ENCODE data around the gene CILP.

CILP gene

GRCh38 chr15:65214010-65214409 lies 2.7 kb upstream of the CILP start:
- Histone ChIP-seq H3K9me3 (ENCODE audit: control extremely low read depth in 1 of 5, control insufficient read depth in 4 of 5, insufficient read depth in 2 of 5, low read depth in 1 of 5, low read length in 4 of 5) (no peaks in the 10 kb centered on the region), H3K36me3 (ENCODE audit: control insufficient read depth in 4 of 4, insufficient read depth in 4 of 4, low read length in 3 of 4) (no peaks in the 10 kb centered on the region), H3K4me1 (ENCODE audit: control extremely low read depth in 1 of 4, control insufficient read depth in 4 of 4, insufficient read depth in 4 of 4, low read length in 3 of 4) (peaks cover 0 to 14% (median 6%) of the 10 kb centered on the region in 4 experiments), H3K27ac (ENCODE audit: insufficient read depth in 1 of 2, low read depth in 1 of 2, low read length in 2 of 2, poor library complexity in 1 of 2, severe bottlenecking in 2 of 2) (no peak overlapping the region), H3K4me3 (ENCODE audit: control insufficient read depth in 1 of 7, extremely low read depth in 1 of 7, insufficient read depth in 4 of 7, low read depth in 2 of 7, low read length in 6 of 7) (no peak overlapping the region), H3K27me3 (replicated peaks in 2 of 5; ENCODE audit: control insufficient read depth in 4 of 5, insufficient read depth in 5 of 5, low read length in 4 of 5) (no peaks in the 10 kb centered on the region)
- CTCF ChIA-PET, result interaction anchor here (0.6 to 2.6 kb wide), 2 partner anchors 57 to 137 kb away, joined by 3 to 17 read pairs; no protein-coding TSS in a partner anchor
- WGBS (ENCODE audit: insufficient coverage), result 91% methylated on average over 3 of the region's 4 CpGs
- DNase-seq, result no peak
- POLR2A ChIA-PET, result no interaction called here

- CTCF ChIA-PET, result interaction anchor here (0.7 to 2.6 kb wide), 2 partner anchors 11 to 57 kb away, joined by 3 to 17 read pairs; no protein-coding TSS in a partner anchor
- 100% methylated on average over 2 of the region's 2 CpGs for WGBS (ENCODE audit: insufficient coverage)
These were observed 2.0 kb upstream of the CILP start for GRCh38 chr15:65213241-65213640.

GRCh38 chr15:65212097-65212496 lies 824 bp upstream of the CILP start:
- DNase-seq, result peak; percentile 51 to 78 (median 76)
- H3K4me3 ChIP-seq (ENCODE audit: control insufficient read depth in 1 of 7, extremely low read depth in 1 of 7, insufficient read depth in 4 of 7, low read depth in 2 of 7, low read length in 6 of 7), result no peak overlapping the region
- CTCF ChIA-PET, result interaction anchor here (0.8 to 2.6 kb wide), 11 partner anchors 10 to 87 kb away, joined by 3 to 13 read pairs (median 4); no protein-coding TSS in a partner anchor
- POLR2A ChIA-PET, result interaction anchor here (0.6 kb wide), 1 partner anchor 34 kb away, joined by 3 read pairs; no protein-coding TSS in a partner anchor
- 87% methylated on average over 4 of the region's 5 CpGs for WGBS (ENCODE audit: insufficient coverage)
- no peak overlapping the region for H3K27ac ChIP-seq (ENCODE audit: insufficient read depth in 1 of 2, low read depth in 1 of 2, low read length in 2 of 2, poor library complexity in 1 of 2, severe bottlenecking in 2 of 2)
- no peaks in the 10 kb centered on the region for H3K27me3 ChIP-seq (replicated peaks in 2 of 5; ENCODE audit: control insufficient read depth in 4 of 5, insufficient read depth in 5 of 5, low read length in 4 of 5)
- H3K36me3 ChIP-seq (ENCODE audit: control insufficient read depth in 4 of 4, insufficient read depth in 4 of 4, low read length in 3 of 4), result no peaks in the 10 kb centered on the region
- H3K9me3 ChIP-seq (ENCODE audit: control extremely low read depth in 1 of 5, control insufficient read depth in 4 of 5, insufficient read depth in 2 of 5, low read depth in 1 of 5, low read length in 4 of 5), result no peaks in the 10 kb centered on the region
- H3K4me1 ChIP-seq (ENCODE audit: control extremely low read depth in 1 of 4, control insufficient read depth in 4 of 4, insufficient read depth in 4 of 4, low read length in 3 of 4), result peaks cover 0 to 14% (median 4%) of the 10 kb centered on the region in 4 experiments

More at GRCh38 chr15:65213241-65213640, 2.0 kb upstream of the CILP start:
- H3K27me3 ChIP-seq (replicated peaks in 2 of 5; ENCODE audit: control insufficient read depth in 4 of 5, insufficient read depth in 5 of 5, low read length in 4 of 5), result no peaks in the 10 kb centered on the region
- no peaks in the 10 kb centered on the region for H3K36me3 ChIP-seq (ENCODE audit: control insufficient read depth in 4 of 4, insufficient read depth in 4 of 4, low read length in 3 of 4)
- no peak overlapping the region for H3K27ac ChIP-seq (ENCODE audit: insufficient read depth in 1 of 2, low read depth in 1 of 2, low read length in 2 of 2, poor library complexity in 1 of 2, severe bottlenecking in 2 of 2)
- no peak overlapping the region for H3K4me3 ChIP-seq (ENCODE audit: control insufficient read depth in 1 of 7, extremely low read depth in 1 of 7, insufficient read depth in 4 of 7, low read depth in 2 of 7, low read length in 6 of 7)
- POLR2A ChIA-PET, result no interaction called here
- no peaks in the 10 kb centered on the region for H3K9me3 ChIP-seq (ENCODE audit: control extremely low read depth in 1 of 5, control insufficient read depth in 4 of 5, insufficient read depth in 2 of 5, low read depth in 1 of 5, low read length in 4 of 5)
- peaks cover 0 to 14% (median 6%) of the 10 kb centered on the region in 4 experiments for H3K4me1 ChIP-seq (ENCODE audit: control extremely low read depth in 1 of 4, control insufficient read depth in 4 of 4, insufficient read depth in 4 of 4, low read length in 3 of 4)
- DNase-seq, result no peak

GRCh38 chr15:65211482-65211982 lies 259 bp upstream of the CILP start:
- Histone ChIP-seq H3K27me3 (replicated peaks in 2 of 5; ENCODE audit: control insufficient read depth in 4 of 5, insufficient read depth in 5 of 5, low read length in 4 of 5) (no peaks in the 10 kb centered on the region), H3K36me3 (ENCODE audit: control insufficient read depth in 4 of 4, insufficient read depth in 4 of 4, low read length in 3 of 4) (no peaks in the 10 kb centered on the region), H3K27ac (ENCODE audit: insufficient read depth in 1 of 2, low read depth in 1 of 2, low read length in 2 of 2, poor library complexity in 1 of 2, severe bottlenecking in 2 of 2) (no peak overlapping the region), H3K4me1 (ENCODE audit: control extremely low read depth in 1 of 4, control insufficient read depth in 4 of 4, insufficient read depth in 4 of 4, low read length in 3 of 4) (peaks cover 0 to 14% (median 4%) of the 10 kb centered on the region in 4 experiments), H3K9me3 (ENCODE audit: control extremely low read depth in 1 of 5, control insufficient read depth in 4 of 5, insufficient read depth in 2 of 5, low read depth in 1 of 5, low read length in 4 of 5) (no peaks in the 10 kb centered on the region), H3K4me3 (ENCODE audit: control insufficient read depth in 1 of 7, extremely low read depth in 1 of 7, insufficient read depth in 4 of 7, low read depth in 2 of 7, low read length in 6 of 7) (no peak overlapping the region)
- 61% methylated on average over 6 of the region's 6 CpGs for WGBS (ENCODE audit: insufficient coverage)
- CTCF ChIA-PET, result interaction anchor here (0.8 to 2.6 kb wide), 12 partner anchors 10 to 88 kb away, joined by 3 to 13 read pairs (median 4); no protein-coding TSS in a partner anchor
- peak in 2 of 3 donors; percentile 29 to 33 for DNase-seq
- POLR2A ChIA-PET, result interaction anchor here (0.6 kb wide), 1 partner anchor 33 kb away, joined by 3 read pairs; no protein-coding TSS in a partner anchor

DNA sequence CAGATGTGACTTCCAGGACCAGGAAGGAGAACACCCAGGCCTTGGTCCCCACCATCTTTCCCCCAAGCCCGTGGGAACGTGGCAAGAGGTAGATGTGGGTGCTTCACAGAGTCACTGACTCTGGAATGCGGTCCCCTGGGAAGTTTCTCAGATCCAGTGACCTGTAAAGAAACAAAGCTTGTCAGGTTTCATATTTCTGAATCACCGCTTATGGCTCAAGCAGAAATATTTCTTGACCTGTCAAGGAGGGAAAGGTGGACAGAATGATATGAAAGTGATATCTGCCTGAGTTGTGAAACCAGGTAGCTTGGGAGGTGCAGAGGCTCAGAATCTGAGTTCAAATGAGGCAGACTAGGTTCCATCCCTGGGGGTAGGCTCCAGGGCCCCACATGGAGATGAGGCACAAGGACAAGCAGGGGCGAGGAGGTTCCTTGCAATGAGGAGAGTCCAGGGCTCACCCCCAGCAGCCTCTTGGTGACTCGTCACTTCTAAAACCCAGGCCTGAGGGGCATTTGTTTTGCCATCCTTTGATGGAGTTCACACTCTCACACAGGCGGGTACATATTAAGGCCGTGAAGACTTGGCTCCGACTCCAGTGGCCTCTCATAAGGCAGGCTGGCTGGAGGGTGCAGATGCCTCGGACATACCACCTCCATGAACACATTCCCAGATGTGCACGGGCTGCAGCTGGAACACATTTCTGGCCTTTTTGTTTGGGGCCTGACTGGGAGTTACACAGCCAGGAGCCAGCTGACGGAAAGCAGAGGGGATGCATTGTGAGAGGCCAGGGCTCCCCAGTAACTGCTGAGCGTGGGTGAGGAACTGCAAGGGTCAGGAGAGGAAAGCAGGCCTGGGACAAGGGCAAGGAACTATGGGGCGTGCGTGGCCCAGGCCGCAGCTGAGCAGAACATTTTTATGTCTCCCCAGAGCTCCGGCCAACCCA lies 1.3 kb downstream of the CILP start:
- Histone ChIP-seq H3K36me3 (ENCODE audit: control insufficient read depth in 4 of 4, insufficient read depth in 4 of 4, low read length in 3 of 4) (no peaks in the 10 kb centered on the region), H3K27me3 (replicated peaks in 2 of 5; ENCODE audit: control insufficient read depth in 4 of 5, insufficient read depth in 5 of 5, low read length in 4 of 5) (no peaks in the 10 kb centered on the region), H3K27ac (ENCODE audit: insufficient read depth in 1 of 2, low read depth in 1 of 2, low read length in 2 of 2, poor library complexity in 1 of 2, severe bottlenecking in 2 of 2) (no peak overlapping the region), H3K4me1 (ENCODE audit: control extremely low read depth in 1 of 4, control insufficient read depth in 4 of 4, insufficient read depth in 4 of 4, low read length in 3 of 4) (peaks cover 0 to 14% (median 4%) of the 10 kb centered on the region in 4 experiments), H3K9me3 (ENCODE audit: control extremely low read depth in 1 of 5, control insufficient read depth in 4 of 5, insufficient read depth in 2 of 5, low read depth in 1 of 5, low read length in 4 of 5) (no peaks in the 10 kb centered on the region), H3K4me3 (ENCODE audit: control insufficient read depth in 1 of 7, extremely low read depth in 1 of 7, insufficient read depth in 4 of 7, low read depth in 2 of 7, low read length in 6 of 7) (no peak overlapping the region)
- no peak for DNase-seq
- WGBS (ENCODE audit: insufficient coverage), result 86% methylated on average over 15 of the region's 17 CpGs
- CTCF ChIA-PET, result interaction anchor here (0.8 to 2.9 kb wide), 4 partner anchors 8 to 162 kb away, joined by 3 to 10 read pairs (median 6); no protein-coding TSS in a partner anchor
- POLR2A ChIA-PET, result interaction anchor here (0.5 kb wide), 1 partner anchor 14 kb away, joined by 4 read pairs; no protein-coding TSS in a partner anchor

GRCh38 chr15:65208647-65209046 lies 2.6 kb downstream of the CILP start:
- Histone ChIP-seq H3K4me3 (ENCODE audit: control insufficient read depth in 1 of 7, extremely low read depth in 1 of 7, insufficient read depth in 4 of 7, low read depth in 2 of 7, low read length in 6 of 7) (no peak overlapping the region), H3K9me3 (ENCODE audit: control extremely low read depth in 1 of 5, control insufficient read depth in 4 of 5, insufficient read depth in 2 of 5, low read depth in 1 of 5, low read length in 4 of 5) (no peaks in the 10 kb centered on the region), H3K4me1 (ENCODE audit: control extremely low read depth in 1 of 4, control insufficient read depth in 4 of 4, insufficient read depth in 4 of 4, low read length in 3 of 4) (peaks cover 0 to 14% (median 4%) of the 10 kb centered on the region in 4 experiments), H3K27me3 (replicated peaks in 2 of 5; ENCODE audit: control insufficient read depth in 4 of 5, insufficient read depth in 5 of 5, low read length in 4 of 5) (no peaks in the 10 kb centered on the region), H3K27ac (ENCODE audit: insufficient read depth in 1 of 2, low read depth in 1 of 2, low read length in 2 of 2, poor library complexity in 1 of 2, severe bottlenecking in 2 of 2) (no peak overlapping the region), H3K36me3 (ENCODE audit: control insufficient read depth in 4 of 4, insufficient read depth in 4 of 4, low read length in 3 of 4) (no peaks in the 10 kb centered on the region)
- no peak for DNase-seq
- 92% methylated on average over 2 of the region's 2 CpGs for WGBS (ENCODE audit: insufficient coverage)
- CTCF ChIA-PET, result interaction anchor here (0.6 to 2.9 kb wide), 9 partner anchors 10 to 1822 kb away, joined by 3 to 8 read pairs (median 5); no protein-coding TSS in a partner anchor
- POLR2A ChIA-PET, result interaction anchor here (0.6 kb wide), 1 partner anchor 19 kb away, joined by 3 read pairs; no protein-coding TSS in a partner anchor

Measured in common myeloid progenitor, CD34-positive (primary cell).